HCT116 (cell line): ENCODE data around the gene TRERF1.

Source experiments
- CBX3 ChIP-seq: IDR thresholded peaks from 2 replicates; pipeline ENCODE4 v1.6.1; 2012; ENCODE audit warnings: low read depth
- POLR2A ChIP-seq: IDR thresholded peaks from 2 replicates; pipeline ENCODE4 v1.7.0; 2011; ENCODE audit warnings: borderline replicate concordance; ENCODE audit not compliant: insufficient read depth, insufficient read length; ENCODE audit errors: extremely low read depth
- POLR2AphosphoS5 ChIP-seq: IDR thresholded peaks from 2 replicates; pipeline ENCODE4 v1.6.1; 2011; ENCODE audit warnings: mild to moderate bottlenecking, low read depth, low read length, moderate library complexity
- SIN3A ChIP-seq: IDR thresholded peaks from 2 replicates; pipeline ENCODE4 v1.6.1; 2012; ENCODE audit warnings: low read depth
- YY1 ChIP-seq: IDR thresholded peaks from 2 replicates; pipeline ENCODE4 v1.6.1; 2011; ENCODE audit warnings: low read length, low read depth, moderate library complexity, mild to moderate bottlenecking; ENCODE audit not compliant: insufficient replicate concordance; ENCODE audit errors: extremely low read depth
- TF ChIP-seq, protein P1 (sequence below), 3 experiments: fragments of 200-600 bp in 1 of 3; sonication (generic) in 1 of 3; IDR thresholded peaks in 2 of 3; conservative IDR thresholded peaks in 1 of 3; 2 replicates each; pipeline ENCODE4 v1.5.1; 2012 to 2017; ENCODE audit warnings: low read depth in 2 of 3, low read length in 2 of 3, antibody characterized with exemption in 1 of 3, borderline replicate concordance in 1 of 3, control low read depth in 1 of 3, mild to moderate bottlenecking in 1 of 3, mixed read lengths in 1 of 3, mixed run types in 1 of 3, moderate library complexity in 1 of 3; ENCODE audit not compliant: insufficient read depth in 1 of 3

DNA sequence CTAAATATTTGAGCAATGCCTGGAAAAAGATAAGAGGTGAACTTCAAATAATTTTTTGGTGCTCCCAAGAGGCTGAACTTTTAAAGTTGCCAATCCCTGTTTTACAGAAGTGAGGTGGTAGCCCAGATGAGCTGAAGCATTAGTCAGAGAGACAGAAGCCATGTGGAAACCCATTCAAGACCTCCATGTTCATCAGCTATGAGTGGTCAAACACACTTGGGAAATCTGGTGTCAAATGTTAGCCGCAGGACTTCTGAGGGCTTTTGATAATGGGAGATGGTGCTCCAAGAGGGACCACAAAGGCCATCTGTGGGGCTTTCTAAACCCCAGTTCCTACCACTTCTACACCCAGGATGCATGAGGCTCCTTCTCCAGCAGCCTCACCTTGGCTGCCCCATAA, 156.5 kb downstream of the TRERF1 start:
- TF ChIP-seq POLR2AphosphoS5 (no peak), YY1 (no peak), SIN3A (no peak), CBX3 (no peak), POLR2A (no peak)
- TF ChIP-seq, protein P1, sequence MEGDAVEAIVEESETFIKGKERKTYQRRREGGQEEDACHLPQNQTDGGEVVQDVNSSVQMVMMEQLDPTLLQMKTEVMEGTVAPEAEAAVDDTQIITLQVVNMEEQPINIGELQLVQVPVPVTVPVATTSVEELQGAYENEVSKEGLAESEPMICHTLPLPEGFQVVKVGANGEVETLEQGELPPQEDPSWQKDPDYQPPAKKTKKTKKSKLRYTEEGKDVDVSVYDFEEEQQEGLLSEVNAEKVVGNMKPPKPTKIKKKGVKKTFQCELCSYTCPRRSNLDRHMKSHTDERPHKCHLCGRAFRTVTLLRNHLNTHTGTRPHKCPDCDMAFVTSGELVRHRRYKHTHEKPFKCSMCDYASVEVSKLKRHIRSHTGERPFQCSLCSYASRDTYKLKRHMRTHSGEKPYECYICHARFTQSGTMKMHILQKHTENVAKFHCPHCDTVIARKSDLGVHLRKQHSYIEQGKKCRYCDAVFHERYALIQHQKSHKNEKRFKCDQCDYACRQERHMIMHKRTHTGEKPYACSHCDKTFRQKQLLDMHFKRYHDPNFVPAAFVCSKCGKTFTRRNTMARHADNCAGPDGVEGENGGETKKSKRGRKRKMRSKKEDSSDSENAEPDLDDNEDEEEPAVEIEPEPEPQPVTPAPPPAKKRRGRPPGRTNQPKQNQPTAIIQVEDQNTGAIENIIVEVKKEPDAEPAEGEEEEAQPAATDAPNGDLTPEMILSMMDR (IDR thresholded peaks at IDR 0.05 in 2 of 3, conservative IDR thresholded peaks at IDR 0.05 in 1 of 3; ENCODE audit: borderline replicate concordance in 1 of 3, insufficient read depth in 1 of 3, low read depth in 2 of 3, low read length in 2 of 3), result no peak
